ENCODE results near the gene PTCD3. TPM values are rescaled to one million over a fixed set of nuclear protein-coding genes. Genes with fewer than 3 reads are reported as not detected.

The PTCD3 gene
- total RNA-seq, 2 donors from 2014 or later = 184 to 191 TPM

GRCh38 chr2:86105252-86105968 is 625 bp upstream of the PTCD3 start, which contains the start of gene POLR1A:
Gene POLR1A, minus strand, starts transcription at chr2:86105886. Its CDS starts 110 bp downstream, at chr2:86105776.
- Histone ChIP-seq H3K4me3 (ENCODE audit: low read length) (peak within 1 kb of the TSS; percentile 98), H3K9me3 (ENCODE audit: control insufficient read depth, low read length) (no peaks in the 10 kb centered on the region), H3K36me3 (ENCODE audit: control insufficient read depth, insufficient read depth, low read length) (peaks cover 62% of the 10 kb centered on the region), H3K27me3 (ENCODE audit: control insufficient read depth, insufficient read depth, low read length, poor library complexity, severe bottlenecking) (no peaks in the 10 kb centered on the region), H3K9ac (ENCODE audit: extremely low read depth, low read length, poor library complexity, severe bottlenecking) (peak within 1 kb of the TSS; percentile 96), H3K27ac (ENCODE audit: low read depth, low read length) (peak within 1 kb of the TSS; percentile 97), H3K4me1 (ENCODE audit: control insufficient read depth, insufficient read depth, low read length) (no peaks in the 10 kb centered on the region)
- H3K9me3 Mint-ChIP-seq = no peaks in the 10 kb centered on the region
- H3K4me3 Mint-ChIP-seq = peak within 1 kb of the TSS; percentile 84
- H3K4me1 Mint-ChIP-seq = peaks cover 20% of the 10 kb centered on the region
- WGBS, 2 experiments (ENCODE audit: insufficient coverage in 1 of 2, insufficient read length in 1 of 2) = 0 to 1% methylated on average over 23 to 38 of the region's 38 CpGs
- peak; percentile 96 for DNase-seq
- TF ChIP-seq CTCF (conservative IDR thresholded peaks at IDR 0.05) = peak; percentile 60
- H3K27ac Mint-ChIP-seq = peak within 1 kb of the TSS; percentile 98
- H3K36me3 Mint-ChIP-seq (ENCODE audit: low read depth) = peaks cover 47% of the 10 kb centered on the region
- H3K27me3 Mint-ChIP-seq (ENCODE audit: insufficient read depth) = no peaks in the 10 kb centered on the region

- Mint-ChIP-seq H3K4me3 (peak overlapping the region; percentile 84), H3K27me3 (ENCODE audit: insufficient read depth) (no peaks in the 10 kb centered on the region), H3K36me3 (ENCODE audit: low read depth) (peaks cover 53% of the 10 kb centered on the region), H3K4me1 (peaks cover 20% of the 10 kb centered on the region), H3K27ac (peak overlapping the region; percentile 98), H3K9me3 (no peaks in the 10 kb centered on the region)
- Histone ChIP-seq H3K27me3 (ENCODE audit: control insufficient read depth, insufficient read depth, low read length, poor library complexity, severe bottlenecking) (no peaks in the 10 kb centered on the region), H3K9me3 (ENCODE audit: control insufficient read depth, low read length) (no peaks in the 10 kb centered on the region), H3K4me3 (ENCODE audit: low read length) (peak overlapping the region; percentile 98), H3K9ac (ENCODE audit: extremely low read depth, low read length, poor library complexity, severe bottlenecking) (peak overlapping the region; percentile 96), H3K36me3 (ENCODE audit: control insufficient read depth, insufficient read depth, low read length) (peaks cover 60% of the 10 kb centered on the region), H3K27ac (ENCODE audit: low read depth, low read length) (no peak overlapping the region), H3K4me1 (ENCODE audit: control insufficient read depth, insufficient read depth, low read length) (no peaks in the 10 kb centered on the region)
- DNase-seq = no peak
- 24 to 37% methylated on average over 4 to 5 of the region's 5 CpGs for WGBS, 2 experiments (ENCODE audit: insufficient coverage in 1 of 2, insufficient read length in 1 of 2)
- no peak for TF ChIP-seq CTCF (conservative IDR thresholded peaks at IDR 0.05)
Measured at GRCh38 chr2:86107031-86107430, 996 bp downstream of the PTCD3 start.

- Histone ChIP-seq H3K27me3 (ENCODE audit: control insufficient read depth, insufficient read depth, low read length, poor library complexity, severe bottlenecking) (no peaks in the 10 kb centered on the region), H3K36me3 (ENCODE audit: control insufficient read depth, insufficient read depth, low read length) (peaks cover 87% of the 10 kb centered on the region), H3K27ac (ENCODE audit: low read depth, low read length) (no peak overlapping the region), H3K4me3 (ENCODE audit: low read length) (no peak overlapping the region), H3K4me1 (ENCODE audit: control insufficient read depth, insufficient read depth, low read length) (peaks cover 16% of the 10 kb centered on the region), H3K9ac (ENCODE audit: extremely low read depth, low read length, poor library complexity, severe bottlenecking) (no peak overlapping the region), H3K9me3 (ENCODE audit: control insufficient read depth, low read length) (no peaks in the 10 kb centered on the region)
- Mint-ChIP-seq H3K27ac (no peak overlapping the region), H3K4me1 (peaks cover 12% of the 10 kb centered on the region), H3K27me3 (ENCODE audit: insufficient read depth) (no peaks in the 10 kb centered on the region), H3K4me3 (no peak overlapping the region), H3K9me3 (no peaks in the 10 kb centered on the region), H3K36me3 (ENCODE audit: low read depth) (peaks cover 82% of the 10 kb centered on the region)
- peak; percentile 27 for TF ChIP-seq CTCF (conservative IDR thresholded peaks at IDR 0.05)
- DNase-seq = no peak
- 96% methylated on average over 2 of the region's 2 CpGs; no CpG with 5 or more reads in 1 of the 2 experiments for whole genome bisulfite sequencing, 2 experiments (ENCODE audit: insufficient coverage in 1 of 2, insufficient read length in 1 of 2)
Measured at GRCh38 chr2:86118130-86118529, 12.1 kb downstream of the PTCD3 start.
